HG03064 (cell line): ENCODE results near the gene DDX39B.
"Not testable (repeated sequence)": the region's sequence is repeated elsewhere in the genome, so short reads cannot be mapped to it uniquely, and the experiment has no call there.

Source experiments
- ATAC-seq: cut with Tn5 transposase; IDR thresholded peaks from one replicate; pipeline ENCODE4 v1.9.1; 2021; ENCODE audit warnings: low read depth; ENCODE audit not compliant: unreplicated experiment

DDX39B gene

GRCh38 chr6:31551371-31551770, 9.6 kb upstream of the DDX39B start:
- ATAC-seq, result not testable (repeated sequence)

GRCh38 chr6:31548544-31548873, 6.7 kb upstream of the DDX39B start:
- ATAC-seq, result no peak

- ATAC-seq, result no peak
Measured at GRCh38 chr6:31547727-31548543, 6.1 kb upstream of the DDX39B start.

- ATAC-seq, result no peak
Measured at GRCh38 chr6:31546958-31547726, 5.3 kb upstream of the DDX39B start, which contains the start of gene NFKBIL1. TSS of gene NFKBIL1 (plus strand) at chr6:31547608. CDS start at chr6:31547695, 87 bp downstream.

- no peak for ATAC-seq
Measured at GRCh38 chr6:31546339-31546957, 4.6 kb upstream of the DDX39B start, which contains the start of gene ATP6V1G2. TSS of gene ATP6V1G2 (minus strand) at chr6:31546608. CDS start at chr6:31546559, 49 bp downstream.

- no peak for ATAC-seq
Measured at GRCh38 chr6:31545291-31545690, 3.5 kb upstream of the DDX39B start.

GRCh38 chr6:31544676-31545075, 2.9 kb upstream of the DDX39B start:
- no peak for ATAC-seq

GRCh38 chr6:31543639-31544038, 1.8 kb upstream of the DDX39B start:
- ATAC-seq, result no peak

GRCh38 chr6:31541059-31541657, 645 bp downstream of the DDX39B start:
- peak; percentile 20 for ATAC-seq

- ATAC-seq, result no peak
Measured at GRCh38 chr6:31540640-31541039, 1.2 kb downstream of the DDX39B start.

- ATAC-seq, result no peak
Measured at GRCh38 chr6:31538805-31539400, 2.9 kb downstream of the DDX39B start.

GRCh38 chr6:31535538-31536324, 6.1 kb downstream of the DDX39B start:
- no peak for ATAC-seq

GRCh38 chr6:31534521-31535040, 7.2 kb downstream of the DDX39B start:
- ATAC-seq, result no peak

- no peak for ATAC-seq
Measured at GRCh38 chr6:31534011-31534410, 7.8 kb downstream of the DDX39B start.

- no peak for ATAC-seq
Measured at GRCh38 chr6:31533455-31533841, 8.4 kb downstream of the DDX39B start.

- ATAC-seq, result no peak
Measured at GRCh38 chr6:31532644-31533454, 9.0 kb downstream of the DDX39B start.

- ATAC-seq, result no peak
Measured at GRCh38 chr6:31531771-31532643, 9.8 kb downstream of the DDX39B start.

- no peak for ATAC-seq
Measured at GRCh38 chr6:31531162-31531561, 10.6 kb downstream of the DDX39B start.
